Erythroblast (primary cell): Measurements from ENCODE around the gene CHCHD3.
"Not testable (repeated sequence)": the region's sequence is repeated elsewhere in the genome, so short reads cannot be mapped to it uniquely, and the experiment has no call there.

Experiments used
- DNase-seq, 2 experiments: peaks; one replicate each; lab custom pipeline; 2025; lab: John Stamatoyannopoulos, UW
- GATA1 ChIP-seq: IDR thresholded peaks from 2 replicates; pipeline ENCODE4 v1.6.1; 2011; ENCODE audit warnings: low read depth, mild to moderate bottlenecking, control low read depth, low read length, moderate library complexity
- POLR2A ChIP-seq: IDR thresholded peaks from 2 replicates; pipeline ENCODE4 v1.6.1; 2011; ENCODE audit warnings: mild to moderate bottlenecking, low read length

CHCHD3 gene

DNA sequence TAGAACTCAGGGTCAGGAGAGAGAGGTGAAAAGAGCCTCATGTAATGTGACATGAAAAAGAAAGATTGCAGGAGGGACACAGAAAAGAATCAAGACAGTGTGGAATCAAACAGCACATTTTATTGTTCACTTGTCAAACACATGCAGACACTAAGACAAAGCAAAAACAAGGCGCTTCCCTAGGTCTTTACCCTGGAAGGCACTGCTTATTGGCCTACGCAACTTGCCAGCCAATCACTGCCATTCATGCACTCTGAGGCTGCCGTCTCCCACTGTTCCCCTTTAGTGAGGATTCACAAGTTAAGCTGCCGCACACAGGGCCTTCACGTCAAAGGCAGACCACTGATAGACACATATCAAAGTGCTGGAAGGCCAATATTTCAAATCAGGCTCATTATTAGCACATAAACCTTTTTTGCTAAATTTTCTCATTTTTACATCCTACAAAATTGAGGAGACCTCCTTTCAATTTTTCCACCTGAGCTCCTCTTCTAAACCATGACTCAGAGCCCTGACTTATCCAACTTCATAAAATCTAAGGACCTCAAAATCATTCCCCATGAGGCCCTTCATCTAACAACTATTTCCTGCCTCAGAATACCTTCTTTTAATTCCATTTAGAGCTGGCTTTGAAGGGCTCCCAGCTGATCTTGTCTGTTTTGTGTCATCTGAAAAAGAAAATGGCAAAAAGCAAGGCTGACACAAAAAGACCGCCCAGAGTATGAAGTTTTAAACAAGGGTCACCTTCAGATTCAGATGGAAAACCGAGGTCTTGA, 149.4 kb downstream of the CHCHD3 start:
- no peak for TF ChIP-seq GATA1
- DNase-seq, result no peak

DNA sequence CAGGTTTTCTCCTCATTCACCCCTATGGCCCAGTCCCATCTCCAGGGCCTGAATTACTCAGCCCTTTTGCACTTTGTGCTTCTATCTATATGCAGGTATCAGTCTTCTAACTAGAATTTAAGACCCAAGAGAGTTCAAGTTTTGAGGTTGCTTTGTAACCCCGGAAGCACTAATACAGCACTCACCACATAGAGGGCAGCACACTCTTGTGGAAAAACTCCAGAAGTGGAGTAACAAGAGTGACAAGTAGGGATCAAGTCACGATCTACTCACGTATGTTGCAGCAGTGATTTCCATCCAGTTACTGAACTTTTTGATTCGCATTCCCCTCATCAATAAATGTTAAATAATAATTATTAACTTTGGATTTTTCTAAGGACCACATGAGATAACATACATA, 151.0 kb downstream of the CHCHD3 start:
- peak; percentile 20 to 27 for DNase-seq
- TF ChIP-seq GATA1 (no peak), POLR2A (no peak)

DNA sequence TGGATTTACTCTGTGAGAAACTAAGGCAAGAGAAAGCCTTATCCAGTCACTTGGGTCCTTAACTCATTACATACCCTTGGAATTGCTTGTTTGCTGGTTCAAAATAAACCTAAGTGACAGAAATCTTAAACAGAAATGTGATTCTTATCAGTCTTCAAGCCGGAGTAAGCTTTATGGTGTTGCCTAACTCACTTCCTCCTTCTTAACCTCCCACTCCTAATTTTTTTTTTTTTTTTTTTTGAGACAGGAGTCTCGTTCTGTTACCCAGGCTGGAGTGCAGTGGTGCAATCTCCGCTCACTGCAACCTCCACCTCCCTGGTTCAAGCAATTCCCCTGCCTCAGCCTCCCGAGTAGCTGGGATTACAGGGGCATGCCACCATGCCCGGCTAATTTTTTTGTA, 151.9 kb downstream of the CHCHD3 start:
- DNase-seq, result not testable (repeated sequence)

DNA sequence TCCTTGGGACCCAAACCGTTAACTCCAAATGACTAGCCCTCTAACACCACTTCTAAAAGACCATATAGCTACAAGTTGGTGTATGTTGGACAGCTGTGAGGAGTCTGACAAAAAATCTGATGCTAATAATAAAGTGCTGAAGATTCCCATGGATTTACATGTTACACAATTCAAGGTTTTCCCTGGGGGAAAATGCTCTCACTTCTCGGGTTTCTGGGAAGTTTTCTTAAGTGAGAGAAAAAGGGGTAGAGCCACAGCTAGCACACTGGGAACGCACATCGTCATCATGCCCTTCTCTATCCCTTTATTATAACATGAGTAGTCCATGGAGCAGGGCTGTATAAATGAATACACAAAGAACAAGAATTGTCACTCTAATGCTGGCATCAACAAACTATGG, 162.1 kb downstream of the CHCHD3 start:
- no peak for TF ChIP-seq POLR2A
- no peak for TF ChIP-seq GATA1

DNA sequence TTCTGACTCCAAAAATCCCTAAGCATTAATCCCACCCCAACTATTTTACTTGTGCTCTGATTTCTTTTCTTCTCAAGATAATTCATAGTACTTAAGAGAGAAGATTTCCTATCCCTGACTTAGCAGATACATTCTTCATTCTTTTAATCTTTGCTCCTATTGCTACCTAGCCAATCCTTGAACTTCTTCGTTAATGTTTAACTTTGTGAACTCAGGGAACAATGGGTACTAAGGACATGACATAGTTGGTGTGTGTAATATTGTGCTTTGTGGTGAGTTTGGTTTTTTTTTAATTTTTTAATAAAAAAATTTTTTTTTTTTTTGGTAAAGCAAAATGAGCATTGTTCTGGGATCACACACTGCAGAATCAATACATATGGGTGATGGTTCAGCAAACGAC, 166.2 kb downstream of the CHCHD3 start:
- DNase-seq, result no peak
- TF ChIP-seq POLR2A (no peak), GATA1 (no peak)

More for the DNA sequence above, 162.1 kb downstream of the CHCHD3 start:
- no peak for DNase-seq

DNA sequence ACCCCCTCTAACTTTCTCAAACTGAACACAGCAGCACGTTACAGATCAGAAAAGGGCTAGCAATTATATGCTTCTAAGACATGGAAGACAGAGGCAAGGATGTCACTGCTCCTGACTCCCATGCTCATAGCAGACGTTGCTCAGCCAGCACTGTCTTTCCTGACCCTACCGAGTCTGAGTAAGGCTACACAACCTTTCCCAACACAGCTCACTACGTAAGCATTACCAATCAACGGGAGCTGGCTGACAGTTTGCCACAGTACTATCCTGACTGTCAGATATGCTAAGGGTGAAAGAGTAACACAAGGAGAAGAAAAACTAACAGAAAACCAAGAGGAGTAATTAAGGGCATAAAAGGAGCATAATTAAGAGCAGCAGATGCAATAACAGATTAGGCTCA, 171.2 kb downstream of the CHCHD3 start:
- no peak for DNase-seq
- TF ChIP-seq POLR2A (no peak), GATA1 (no peak)

DNA sequence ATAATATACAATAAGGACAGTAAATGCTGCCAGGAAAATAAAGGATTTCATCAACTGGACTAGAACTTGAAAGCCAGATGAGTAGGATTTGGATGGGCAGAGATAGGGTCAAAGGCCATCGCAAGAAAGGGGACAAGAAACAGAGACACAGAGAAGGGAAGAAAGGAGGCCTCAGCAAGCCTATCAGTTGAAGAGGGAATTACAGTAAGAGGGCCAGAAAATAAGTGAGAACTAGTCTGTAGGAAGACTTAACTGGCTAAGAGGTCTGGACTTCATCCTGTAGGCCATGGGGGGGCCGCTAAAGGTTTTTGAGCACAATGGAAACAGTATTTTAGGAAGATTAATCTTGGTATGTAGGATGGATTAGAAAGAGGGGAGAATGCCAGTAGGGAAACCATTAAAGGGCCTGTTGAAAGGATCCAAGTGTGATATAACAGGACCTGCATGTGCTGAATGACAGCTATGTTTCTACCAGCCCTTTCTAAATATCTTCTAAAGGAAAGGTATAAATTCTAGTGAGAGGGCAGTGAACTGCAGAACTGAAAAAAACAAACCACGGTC, 174.4 kb downstream of the CHCHD3 start:
- TF ChIP-seq GATA1 (no peak), POLR2A (no peak)

DNA sequence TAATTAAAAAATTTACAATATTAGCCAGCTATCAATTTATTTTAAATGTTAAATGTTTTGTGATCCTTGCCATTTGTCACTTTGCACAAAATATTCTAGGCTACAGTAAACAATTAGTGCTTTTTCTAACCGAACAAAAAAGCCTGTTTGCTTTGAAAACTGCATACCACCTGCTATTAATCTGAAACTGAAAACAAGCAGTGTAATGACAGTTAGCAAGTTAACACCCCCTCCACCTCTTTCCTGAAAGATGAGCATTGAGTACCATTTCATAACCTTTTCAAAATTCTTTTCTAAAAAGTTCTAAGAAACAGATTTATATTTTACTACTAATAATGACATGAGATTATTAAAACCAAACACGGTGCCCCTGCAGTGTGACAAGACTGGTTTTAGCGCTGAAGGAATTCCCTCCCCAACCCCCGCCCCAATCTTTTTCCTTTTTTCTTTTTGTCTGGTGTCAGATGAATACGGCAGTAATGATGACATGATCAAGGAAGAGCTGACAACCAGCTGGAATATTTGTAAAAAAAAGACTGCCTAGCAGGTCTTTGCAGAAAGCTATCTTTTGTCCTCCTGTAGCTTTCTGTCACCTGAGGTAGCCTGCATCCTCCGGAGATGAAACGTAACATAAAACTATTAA, 175.6 kb downstream of the CHCHD3 start:
- DNase-seq, result no peak
- TF ChIP-seq POLR2A, result no peak
- no peak for TF ChIP-seq GATA1

More for the DNA sequence above, 174.4 kb downstream of the CHCHD3 start:
- DNase-seq, result no peak

DNA sequence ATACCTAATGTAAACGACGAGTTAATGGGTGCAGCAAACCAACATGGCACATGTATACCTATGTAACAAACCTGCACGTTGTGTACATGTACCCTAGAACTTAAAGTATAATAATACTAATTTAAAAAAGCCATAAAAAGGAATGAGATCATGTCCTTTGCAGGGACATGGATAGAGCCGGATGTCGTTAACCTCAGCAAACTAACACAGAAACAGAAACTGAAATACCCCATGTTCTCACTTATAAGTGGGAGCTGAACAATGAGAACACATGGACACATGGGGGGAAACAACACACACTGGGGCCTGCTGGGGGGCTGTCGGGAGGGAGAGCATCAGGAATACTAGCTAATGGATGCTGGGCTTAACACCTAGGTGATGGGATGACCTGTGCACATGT, 176.8 kb downstream of the CHCHD3 start:
- DNase-seq, result not testable (repeated sequence)

DNA sequence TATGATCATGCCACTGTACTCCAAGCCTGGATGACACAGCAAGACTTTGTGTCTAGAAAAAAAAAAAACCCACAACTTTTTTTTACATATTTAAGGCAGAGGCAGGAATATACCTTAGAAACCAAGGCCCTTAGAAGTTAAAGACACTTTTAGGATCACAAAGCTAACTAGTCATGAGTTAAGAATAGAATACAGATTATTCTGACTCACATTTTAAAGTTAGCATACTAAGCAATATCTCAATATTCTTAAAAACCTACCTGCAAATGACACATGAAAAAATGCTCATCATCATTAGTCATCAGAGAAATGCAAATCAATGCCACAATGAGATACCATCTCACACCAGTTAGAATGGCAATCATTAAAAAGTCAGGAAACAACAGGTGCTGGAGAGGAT, 177.7 kb downstream of the CHCHD3 start:
- TF ChIP-seq GATA1 (no peak), POLR2A (no peak)
- DNase-seq, result no peak

DNA sequence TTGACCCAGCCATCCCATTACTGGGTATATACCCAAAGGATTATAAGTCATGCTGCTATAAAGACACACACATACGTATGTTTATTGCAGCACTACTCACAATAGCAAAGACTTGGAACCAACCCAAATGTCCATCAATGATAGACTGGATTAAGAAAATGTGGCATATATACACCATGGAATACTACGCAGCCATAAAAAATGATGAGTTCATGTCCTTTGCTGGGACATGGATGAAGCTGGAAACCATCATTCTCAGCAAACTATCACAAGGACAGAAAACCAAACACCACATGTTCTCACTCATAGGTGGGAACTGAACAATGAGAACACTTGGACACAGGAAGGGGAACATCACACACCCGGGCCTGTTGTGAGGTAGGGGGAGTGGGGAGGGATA, 179.6 kb downstream of the CHCHD3 start:
- DNase-seq, result not testable (repeated sequence)

DNA sequence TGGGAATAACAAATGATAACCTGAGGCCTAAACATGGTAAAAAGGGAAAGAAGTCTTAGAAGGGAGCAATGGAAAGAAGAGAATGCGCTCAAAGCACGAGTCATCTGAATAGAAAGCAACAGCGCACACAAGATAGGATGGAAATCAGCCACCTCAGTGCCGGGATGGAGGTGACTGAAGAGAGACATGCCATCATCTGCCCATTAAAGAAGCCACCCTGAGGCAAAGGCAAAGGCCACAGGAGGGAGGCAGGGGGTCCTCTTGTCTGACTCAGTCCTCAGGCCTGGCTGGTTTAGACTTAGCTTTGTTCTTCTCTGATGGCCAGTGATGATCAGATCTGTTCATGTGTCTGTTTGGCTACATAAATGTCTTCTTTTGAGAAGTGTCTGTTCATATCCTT, 180.6 kb downstream of the CHCHD3 start:
- no peak for DNase-seq
- TF ChIP-seq GATA1 (no peak), POLR2A (no peak)

DNA sequence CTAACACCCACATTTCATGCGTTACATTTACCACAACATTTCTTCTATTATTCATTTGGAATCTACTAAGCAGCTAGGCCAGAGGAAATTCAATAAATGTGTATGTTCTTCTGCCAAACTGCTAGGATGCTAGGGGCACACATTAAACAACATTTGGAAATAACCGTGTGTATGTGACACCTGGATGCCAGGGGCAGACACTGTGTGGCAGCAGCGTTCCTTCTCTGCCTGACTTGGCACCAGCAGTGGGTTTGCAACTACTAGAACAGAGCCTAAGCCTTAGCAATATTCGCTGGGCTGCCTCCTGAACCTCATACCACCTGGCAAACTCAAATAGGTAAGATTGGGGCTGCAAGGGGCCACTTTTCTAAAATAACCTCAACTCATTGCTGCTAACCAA, 182.1 kb downstream of the CHCHD3 start:
- DNase-seq, result no peak
- no peak for TF ChIP-seq GATA1

DNA sequence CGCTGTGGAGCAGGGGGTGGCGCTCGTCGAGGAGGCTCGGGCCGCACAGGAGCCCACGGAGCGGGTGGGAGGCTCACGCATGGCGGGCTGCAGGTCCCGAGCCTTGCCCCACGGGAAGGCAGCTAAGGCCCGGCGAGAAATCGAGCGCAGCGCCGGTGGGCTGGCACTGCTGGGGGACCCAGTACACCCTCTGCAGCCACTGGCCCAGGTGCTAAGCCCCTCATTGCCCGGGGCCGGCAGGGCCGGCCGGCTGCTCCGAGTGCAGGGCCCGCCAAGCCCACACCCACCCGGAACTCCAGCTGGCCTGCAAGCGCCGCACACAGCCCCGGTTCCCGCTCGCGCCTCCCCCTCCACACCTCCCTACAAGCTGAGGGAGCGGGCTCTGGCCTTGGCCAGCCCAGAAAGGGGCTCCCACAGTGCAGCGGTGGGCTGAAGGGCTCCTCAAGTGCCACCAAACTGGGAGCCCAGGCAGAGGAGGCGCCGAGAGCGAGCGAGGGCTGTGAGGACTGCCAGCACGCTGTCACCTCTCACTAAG, 183.2 kb downstream of the CHCHD3 start:
- not testable (repeated sequence) for DNase-seq

DNA sequence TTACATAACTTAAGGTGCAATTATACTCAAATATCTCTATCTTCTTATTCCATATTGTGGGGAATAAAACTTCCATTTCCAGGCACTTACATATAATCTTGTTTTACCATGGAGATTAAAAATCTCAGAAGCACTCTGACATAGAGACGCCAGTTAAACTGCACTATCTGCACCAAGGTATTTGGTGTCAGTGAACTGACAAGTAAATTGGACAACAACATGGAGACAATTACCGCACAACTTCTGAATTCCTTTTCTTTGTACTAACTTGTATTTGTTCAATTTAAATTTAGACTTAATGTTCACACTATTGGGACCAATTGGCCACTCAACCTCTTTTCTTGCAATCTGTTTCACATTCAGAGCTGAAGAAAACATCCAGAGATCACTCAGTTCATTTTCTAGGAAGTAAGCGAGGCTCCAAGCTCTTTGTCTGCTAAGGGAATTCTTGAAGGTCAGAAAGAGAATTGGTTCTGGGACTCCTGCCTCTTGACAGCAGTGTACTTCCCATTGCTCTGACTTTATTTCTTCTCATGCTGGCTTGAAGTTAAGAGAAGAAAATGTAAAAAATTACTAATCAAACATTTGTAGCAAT, 184.7 kb downstream of the CHCHD3 start:
- no peak for TF ChIP-seq GATA1
- no peak for TF ChIP-seq POLR2A

More for the DNA sequence above, 184.7 kb downstream of the CHCHD3 start:
- DNase-seq, result no peak
